Gastroesophageal sphincter (tissue), 4 donors: ENCODE data around the gene SLC51B. TPM values are rescaled to one million over a fixed set of nuclear protein-coding genes. Genes with fewer than 3 reads are reported as not detected.

Experiments
- ATAC-seq: fragments of 150-250 bp; one replicate; pipeline ENCODE4 v1.9.1; 2016; ENCODE audit warnings: mild to moderate bottlenecking, moderate library complexity
- H3K27ac ChIP-seq, 4 donors: fragments of 200-600 bp; sonication (generic) in 3 of 4; 1 replicate in 3 of 4; 2 replicates in 1 of 4; pipeline ENCODE4 v1.5.1; 2016 to 2019
- H3K27me3 ChIP-seq: fragments of 200-600 bp; sonication (generic); one replicate; pipeline ENCODE4 v1.5.1; 2019
- H3K36me3 ChIP-seq, 2 donors: fragments of 200-600 bp; sonication (generic); one replicate each; pipeline ENCODE4 v1.5.1; 2019; ENCODE audit warnings: control low read depth in 1 of 2
- H3K4me1 ChIP-seq, 3 donors: fragments of 200-600 bp; sonication (generic); 1 replicate in 2 of 3; 2 replicates in 1 of 3; pipeline ENCODE4 v1.5.1; 2016 to 2019; ENCODE audit warnings: control low read depth in 2 of 3
- H3K4me3 ChIP-seq, 2 donors: fragments of 200-600 bp; sonication (generic); one replicate each; pipeline ENCODE4 v1.5.1; 2019; ENCODE audit warnings: mild to moderate bottlenecking in 1 of 2, moderate library complexity in 1 of 2
- H3K9me3 ChIP-seq, 3 donors: fragments of 200-600 bp; sonication (generic); one replicate each; pipeline ENCODE4 v1.5.1; 2017 to 2019; ENCODE audit warnings: control low read depth in 2 of 3
- EP300 ChIP-seq: sonication (generic); formaldehyde crosslinking; IDR thresholded peaks from one replicate; pipeline ENCODE4 v1.6.1; 2017; ENCODE audit warnings: antibody characterized with exemption, mild to moderate bottlenecking
- POLR2A ChIP-seq, 2 donors: fragments of 450-650 bp; IDR thresholded peaks; one replicate each; pipeline ENCODE4 v1.6.1; 2017; ENCODE audit warnings: antibody characterized with exemption in 2 of 2, mild to moderate bottlenecking in 2 of 2, moderate library complexity in 1 of 2
- POLR2AphosphoS5 ChIP-seq: sonication (generic); formaldehyde crosslinking; IDR thresholded peaks from one replicate; pipeline ENCODE4 v1.6.1; 2017; ENCODE audit warnings: antibody characterized with exemption
- WGBS, 2 donors: methylation state at CpG; one replicate each; pipeline ENCODE4 v1.1.5; 2018; ENCODE audit warnings: low coverage in 1 of 2; 5-methylcytosine and 5-hydroxymethylcytosine counted together
- total RNA-seq, 4 donors: library from RNA; depleted of rRNA; stranded (reverse); fragments of >200 nt; gene quantifications; one replicate each; pipeline ENCODE4 v1.1.0, GENCODE V29; 2016
- TF ChIP-seq, protein P1 (sequence below), 4 experiments: fragments of 200-600 bp in 2 of 4; fragments of 450-650 bp in 2 of 4; sonication (generic) in 1 of 4; IDR thresholded peaks; one replicate each; pipeline ENCODE4 v1.5.1; 2017 to 2019; ENCODE audit warnings: antibody characterized with exemption in 4 of 4, mild to moderate bottlenecking in 2 of 4, moderate library complexity in 2 of 4

The SLC51B gene
- total RNA-seq, 4 donors from 2014 or later = not detected

DNA sequence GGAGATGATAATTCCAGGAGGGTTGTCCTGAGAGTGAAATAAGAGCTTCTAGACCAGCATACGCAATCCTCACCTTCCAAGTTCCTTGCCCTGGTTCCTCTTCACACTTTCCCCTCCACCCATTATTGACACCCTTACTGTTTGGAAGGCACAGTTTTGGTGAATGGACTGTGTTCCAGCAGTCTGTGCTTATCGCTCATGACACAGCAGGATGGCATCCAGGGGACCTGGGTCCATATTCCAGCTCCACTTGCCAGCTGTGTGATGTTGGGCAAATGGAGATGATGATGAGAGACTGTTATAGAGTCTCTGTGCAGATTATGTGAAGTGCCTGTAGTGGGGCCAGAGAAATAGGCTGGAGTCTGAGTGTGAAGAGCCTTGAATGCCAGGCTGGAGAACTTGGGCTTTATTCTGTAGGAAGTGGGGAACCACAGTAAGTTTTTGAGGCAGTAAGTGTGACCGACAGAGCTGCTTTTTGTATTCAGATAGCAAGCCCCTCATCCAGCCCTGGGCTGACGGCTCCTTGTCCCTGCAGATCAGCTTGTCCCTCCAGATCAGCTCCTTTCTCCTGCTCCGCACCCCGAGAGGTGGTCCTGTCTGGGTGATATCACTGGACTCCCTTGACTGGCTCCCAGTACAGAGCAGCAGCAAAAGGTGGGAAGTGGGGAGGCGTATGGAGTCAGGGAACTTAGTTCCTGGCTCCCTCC is 39.5 kb downstream of the SLC51B start:
- Histone ChIP-seq H3K27me3 (no peaks in the 10 kb centered on the region), H3K9me3 (no peaks in the 10 kb centered on the region), H3K4me1 (peaks cover 13 to 96% (median 55%) of the 10 kb centered on the region in 3 donors), H3K4me3 (no peak overlapping the region), H3K36me3 (no peaks in the 10 kb centered on the region), H3K27ac (peak overlapping the region; percentile 88 to 98 (median 90))
- 81 to 86% methylated on average over 3 of the region's 7 CpGs for WGBS, 2 donors
- no peak for TF ChIP-seq EP300
- TF ChIP-seq POLR2A (IDR thresholded peaks at IDR 0.05) = no peak
- TF ChIP-seq, protein P1, sequence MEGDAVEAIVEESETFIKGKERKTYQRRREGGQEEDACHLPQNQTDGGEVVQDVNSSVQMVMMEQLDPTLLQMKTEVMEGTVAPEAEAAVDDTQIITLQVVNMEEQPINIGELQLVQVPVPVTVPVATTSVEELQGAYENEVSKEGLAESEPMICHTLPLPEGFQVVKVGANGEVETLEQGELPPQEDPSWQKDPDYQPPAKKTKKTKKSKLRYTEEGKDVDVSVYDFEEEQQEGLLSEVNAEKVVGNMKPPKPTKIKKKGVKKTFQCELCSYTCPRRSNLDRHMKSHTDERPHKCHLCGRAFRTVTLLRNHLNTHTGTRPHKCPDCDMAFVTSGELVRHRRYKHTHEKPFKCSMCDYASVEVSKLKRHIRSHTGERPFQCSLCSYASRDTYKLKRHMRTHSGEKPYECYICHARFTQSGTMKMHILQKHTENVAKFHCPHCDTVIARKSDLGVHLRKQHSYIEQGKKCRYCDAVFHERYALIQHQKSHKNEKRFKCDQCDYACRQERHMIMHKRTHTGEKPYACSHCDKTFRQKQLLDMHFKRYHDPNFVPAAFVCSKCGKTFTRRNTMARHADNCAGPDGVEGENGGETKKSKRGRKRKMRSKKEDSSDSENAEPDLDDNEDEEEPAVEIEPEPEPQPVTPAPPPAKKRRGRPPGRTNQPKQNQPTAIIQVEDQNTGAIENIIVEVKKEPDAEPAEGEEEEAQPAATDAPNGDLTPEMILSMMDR (IDR thresholded peaks at IDR 0.05) = no peak
- TF ChIP-seq POLR2AphosphoS5 = no peak
- no peak for ATAC-seq

DNA sequence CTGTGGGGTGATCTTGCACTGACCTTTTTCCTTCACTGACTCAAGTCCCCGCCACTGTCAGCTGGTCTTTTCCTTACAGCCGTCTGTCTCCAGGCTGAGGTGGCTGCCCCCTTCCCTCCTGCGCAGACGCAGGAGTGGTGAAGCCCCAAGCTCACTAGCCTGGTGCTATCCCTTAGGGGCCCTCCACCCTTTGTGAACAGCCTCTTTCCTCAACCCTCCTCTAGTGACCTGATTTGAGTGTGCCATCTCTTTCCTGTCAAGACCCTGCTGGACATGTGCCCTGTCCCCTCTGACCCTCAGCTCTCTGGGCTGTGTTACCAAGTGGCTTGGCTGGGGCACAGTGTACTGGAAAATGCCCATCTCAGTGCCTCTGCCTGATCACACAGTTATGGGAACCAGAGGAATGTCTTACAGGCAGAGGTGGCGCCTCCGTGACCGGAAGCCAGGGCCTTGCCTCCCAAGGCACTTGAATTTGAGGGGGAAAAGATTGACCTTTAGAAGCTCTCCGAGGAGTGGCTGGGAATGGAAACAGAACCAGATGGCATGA is 40.1 kb downstream of the SLC51B start:
- H3K4me1 ChIP-seq = peaks cover 13 to 100% (median 58%) of the 10 kb centered on the region in 3 donors
- TF ChIP-seq, protein P1 (IDR thresholded peaks at IDR 0.05) = no peak
- peak; percentile 78 for TF ChIP-seq POLR2AphosphoS5
- H3K27ac ChIP-seq = peak overlapping the region; percentile 88 to 98 (median 90)
- no peaks in the 10 kb centered on the region for H3K27me3 ChIP-seq
- no peaks in the 10 kb centered on the region for H3K9me3 ChIP-seq
- H3K4me3 ChIP-seq = no peak overlapping the region
- H3K36me3 ChIP-seq = no peaks in the 10 kb centered on the region
- ATAC-seq = no peak
- WGBS, 2 donors = 46 to 80% methylated on average over 2 to 5 of the region's 8 CpGs

DNA sequence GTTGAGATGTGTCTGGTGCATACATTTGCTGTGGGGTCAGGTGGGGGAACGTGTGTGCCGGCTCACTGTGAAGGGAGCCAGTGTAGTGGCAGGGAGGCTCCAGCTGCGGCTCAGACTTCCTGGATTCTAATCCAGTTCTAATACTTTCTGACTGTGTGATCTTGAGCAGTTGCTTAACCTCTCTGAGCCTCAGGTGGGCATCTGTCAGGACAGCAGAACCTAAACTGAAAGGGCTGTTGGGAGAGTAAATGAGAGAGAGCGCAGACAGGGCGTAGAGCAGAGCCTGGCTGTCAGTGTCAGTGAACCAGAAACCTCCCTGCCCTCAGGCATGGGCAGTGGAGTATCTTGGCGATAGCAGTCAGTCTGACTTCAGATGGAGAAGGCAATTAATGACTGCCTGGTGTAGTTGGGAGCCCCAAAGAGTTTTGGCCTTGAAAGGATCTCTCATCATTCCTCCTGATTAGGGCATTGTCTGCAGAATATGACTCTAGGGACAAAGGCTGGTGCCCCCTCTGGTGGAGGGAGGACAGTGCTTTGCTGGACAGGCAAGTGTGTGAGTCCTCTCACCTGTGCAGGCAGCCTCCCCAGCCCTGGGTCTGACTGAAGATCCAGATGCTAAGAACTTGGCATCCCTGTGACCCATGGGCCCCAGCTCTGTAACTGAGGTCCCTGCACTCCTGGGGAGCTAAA is 40.9 kb downstream of the SLC51B start:
- WGBS, 2 donors = 50 to 100% methylated on average over 1 to 4 of the region's 6 CpGs
- Histone ChIP-seq H3K36me3 (no peaks in the 10 kb centered on the region), H3K4me3 (no peak overlapping the region), H3K4me1 (peaks cover 13 to 100% (median 58%) of the 10 kb centered on the region in 3 donors), H3K27me3 (no peaks in the 10 kb centered on the region), H3K27ac (peak overlapping the region; percentile 88 to 98 (median 90)), H3K9me3 (no peaks in the 10 kb centered on the region)
- ATAC-seq = no peak
- TF ChIP-seq, protein P1 (IDR thresholded peaks at IDR 0.05) = peak in 3 of 4 experiments; percentile 31 to 44 (median 41)
- TF ChIP-seq POLR2AphosphoS5 = no peak

DNA sequence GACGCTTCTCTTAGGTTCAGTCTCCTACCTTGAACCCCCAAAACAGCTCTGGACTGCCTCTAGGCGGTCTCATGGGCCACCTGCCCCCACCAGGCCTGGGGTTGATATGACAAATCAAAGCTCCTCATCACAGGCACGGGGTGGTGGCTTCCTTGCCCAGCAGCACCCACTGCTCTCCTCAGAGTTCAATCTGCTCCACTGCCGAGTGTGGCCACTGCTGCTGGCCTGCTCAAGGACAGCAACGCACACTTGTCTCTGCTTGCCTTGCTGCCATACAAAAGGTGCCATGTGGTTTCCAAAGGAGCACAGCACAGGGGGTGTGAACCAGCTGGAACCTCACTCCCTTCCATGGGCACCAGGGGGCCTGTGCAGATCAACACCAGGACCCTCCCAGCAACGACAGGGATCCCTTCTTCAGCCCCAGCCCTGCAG is 41.5 kb downstream of the SLC51B start:
- H3K9me3 ChIP-seq = no peaks in the 10 kb centered on the region
- H3K4me1 ChIP-seq = peaks cover 13 to 100% (median 58%) of the 10 kb centered on the region in 3 donors
- H3K4me3 ChIP-seq = no peak overlapping the region
- TF ChIP-seq EP300 = no peak
- no peak for TF ChIP-seq POLR2AphosphoS5
- no peak for TF ChIP-seq POLR2A (IDR thresholded peaks at IDR 0.05)
- TF ChIP-seq, protein P1 (IDR thresholded peaks at IDR 0.05) = peak in 2 of 4 experiments; percentile 21 to 22
- peak overlapping the region; percentile 88 to 98 (median 90) for H3K27ac ChIP-seq
- 67 to 100% methylated on average over 1 to 3 of the region's 6 CpGs for WGBS, 2 donors
- H3K27me3 ChIP-seq = no peaks in the 10 kb centered on the region
- H3K36me3 ChIP-seq = no peaks in the 10 kb centered on the region
- ATAC-seq = no peak
